GM12874 (cell line): Measurements from ENCODE around the gene HIVEP3.

ENCODE experiments used
- CTCF ChIP-seq: IDR thresholded peaks from 2 replicates; pipeline ENCODE4 v1.5.1; 2011; ENCODE audit warnings: low read depth, mild to moderate bottlenecking, control low read depth, low read length, moderate library complexity; ENCODE audit not compliant: insufficient read depth

The HIVEP3 gene

GRCh38 chr1:41738475-41738874 lies 180.2 kb downstream of the HIVEP3 start:
- no peak for TF ChIP-seq CTCF

- TF ChIP-seq CTCF: no peak
Observed at GRCh38 chr1:41738006-41738405, 180.7 kb downstream of the HIVEP3 start.

GRCh38 chr1:41735631-41736260 lies 183.0 kb downstream of the HIVEP3 start:
- no peak for TF ChIP-seq CTCF

GRCh38 chr1:41735139-41735538 lies 183.6 kb downstream of the HIVEP3 start:
- no peak for TF ChIP-seq CTCF

- TF ChIP-seq CTCF: no peak
Observed at GRCh38 chr1:41734201-41734970, 184.3 kb downstream of the HIVEP3 start.

- TF ChIP-seq CTCF: no peak
Observed at GRCh38 chr1:41733725-41734124, 185.0 kb downstream of the HIVEP3 start.

- no peak for TF ChIP-seq CTCF
Observed at GRCh38 chr1:41733021-41733420, 185.7 kb downstream of the HIVEP3 start.
